Muscle layer of duodenum (tissue), 2 donors: Measurements from ENCODE around the gene ALDH3A2.
"Not testable (repeated sequence)": the region's sequence is repeated elsewhere in the genome, so short reads cannot be mapped to it uniquely, and the experiment has no call there.

Experiments used
- H3K27ac ChIP-seq: one replicate; pipeline ENCODE4 v1.7.0; 2013; ENCODE audit warnings: mild to moderate bottlenecking, low read length
- H3K27me3 ChIP-seq: one replicate; pipeline ENCODE4 v1.7.0; 2013; ENCODE audit warnings: low read depth, mild to moderate bottlenecking, control low read depth, low read length
- H3K36me3 ChIP-seq, 2 donors: one replicate each; pipeline ENCODE4 v1.7.0; 2013; ENCODE audit warnings: low read length in 2 of 2, control low read depth in 1 of 2, mild to moderate bottlenecking in 1 of 2; ENCODE audit not compliant: insufficient read depth in 2 of 2, control insufficient read depth in 1 of 2
- H3K4me1 ChIP-seq, 2 donors: one replicate each; pipeline ENCODE4 v1.7.0; 2013; ENCODE audit warnings: low read length in 2 of 2, mild to moderate bottlenecking in 2 of 2, control low read depth in 1 of 2, moderate library complexity in 1 of 2; ENCODE audit not compliant: insufficient read depth in 2 of 2, control insufficient read depth in 1 of 2
- H3K4me3 ChIP-seq, 2 donors: one replicate each; pipeline ENCODE4 v1.7.0; 2013; ENCODE audit warnings: low read length in 2 of 2, low read depth in 1 of 2, mild to moderate bottlenecking in 1 of 2
- H3K9me3 ChIP-seq, 2 donors: one replicate each; pipeline ENCODE4 v1.7.0; 2013; ENCODE audit warnings: low read length in 2 of 2, control low read depth in 1 of 2, mild to moderate bottlenecking in 1 of 2; ENCODE audit not compliant: control insufficient read depth in 1 of 2
- donor health status: healthy.

The ALDH3A2 gene

DNA sequence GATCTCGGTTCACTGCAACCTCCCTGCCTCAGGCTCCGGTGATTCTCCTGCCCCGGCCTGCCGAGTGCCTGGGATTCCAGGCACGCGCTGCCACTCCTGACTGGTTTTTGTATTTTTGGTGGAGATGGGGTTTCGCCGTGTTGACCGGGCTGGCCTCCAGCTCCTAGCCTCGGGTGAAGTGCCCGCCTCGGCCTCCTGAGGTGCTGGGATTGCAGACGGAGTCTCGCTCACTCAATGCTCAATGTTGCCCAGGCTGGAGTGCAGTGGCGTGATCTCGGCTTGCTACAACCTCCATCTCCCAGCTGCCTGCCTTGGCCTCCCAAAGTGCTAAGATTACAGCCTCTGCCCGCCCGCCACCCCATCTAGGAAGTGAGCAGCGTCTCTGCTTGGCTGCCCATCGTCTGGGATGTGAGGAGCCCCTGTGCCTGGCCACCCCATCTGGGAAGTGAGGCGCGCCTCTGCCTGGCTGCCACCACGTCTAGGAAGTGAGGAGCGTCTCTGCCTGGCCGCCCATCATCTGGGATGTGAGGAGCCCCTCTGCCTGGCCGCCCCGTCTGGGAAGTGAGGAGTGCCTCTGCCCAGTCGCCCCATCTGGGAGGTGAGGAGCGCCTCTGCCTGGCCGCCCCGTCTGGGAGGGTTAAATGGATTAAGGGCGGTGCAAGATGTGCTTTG is 36.5 kb downstream of the ALDH3A2 start:
- H3K9me3 ChIP-seq, H3K4me3 ChIP-seq, H3K36me3 ChIP-seq, H3K4me1 ChIP-seq, H3K27ac ChIP-seq, H3K27me3 ChIP-seq: not testable (repeated sequence)

- Histone ChIP-seq H3K36me3 (no peaks in the 10 kb centered on the region), H3K4me1 (no peaks in the 10 kb centered on the region), H3K27me3 (no peaks in the 10 kb centered on the region), H3K4me3 (no peak overlapping the region), H3K27ac (no peak overlapping the region), H3K9me3 (no peaks in the 10 kb centered on the region)
Observed at GRCh38 chr17:19686400-19687090, 38.0 kb downstream of the ALDH3A2 start.

DNA sequence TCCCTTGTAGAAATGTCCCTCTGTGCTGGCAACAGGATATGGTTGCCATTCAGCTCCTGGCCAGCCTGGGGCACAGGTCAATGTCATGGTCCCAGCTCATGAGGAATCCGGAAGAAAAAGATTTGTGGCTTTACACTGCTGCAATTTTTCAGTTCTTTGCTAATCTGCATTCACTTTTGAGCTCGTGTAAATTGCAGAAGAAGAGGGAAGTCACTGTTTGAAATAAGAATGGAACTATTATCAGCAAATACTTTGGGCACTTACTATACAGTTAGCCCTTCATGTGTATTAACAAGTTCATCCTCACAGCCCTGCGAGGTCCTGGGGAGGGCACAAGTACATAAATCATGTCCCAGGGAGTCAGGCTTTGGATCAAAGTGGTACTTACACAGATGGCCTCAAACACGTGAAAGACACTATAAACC is 53.7 kb downstream of the ALDH3A2 start:
- no peaks in the 10 kb centered on the region for H3K27me3 ChIP-seq

GRCh38 chr17:19703106-19703827 is 54.7 kb downstream of the ALDH3A2 start:
- H3K27ac ChIP-seq: no peak overlapping the region

More for the DNA sequence above, 53.7 kb downstream of the ALDH3A2 start:
- Histone ChIP-seq H3K27ac (no peak overlapping the region), H3K4me3 (no peak overlapping the region), H3K4me1 (peaks cover 0 to 6% of the 10 kb centered on the region in 2 donors), H3K36me3 (no peaks in the 10 kb centered on the region), H3K9me3 (no peaks in the 10 kb centered on the region)

GRCh38 chr17:19703828-19704613 is 55.5 kb downstream of the ALDH3A2 start:
- Histone ChIP-seq H3K36me3 (no peaks in the 10 kb centered on the region), H3K4me3 (no peak overlapping the region), H3K27me3 (no peaks in the 10 kb centered on the region), H3K4me1 (peaks cover 0 to 6% of the 10 kb centered on the region in 2 donors), H3K9me3 (no peaks in the 10 kb centered on the region), H3K27ac (no peak overlapping the region)

More at GRCh38 chr17:19703106-19703827, 54.7 kb downstream of the ALDH3A2 start:
- Histone ChIP-seq H3K4me1 (peaks cover 0 to 6% of the 10 kb centered on the region in 2 donors), H3K27me3 (no peaks in the 10 kb centered on the region), H3K36me3 (no peaks in the 10 kb centered on the region), H3K4me3 (no peak overlapping the region), H3K9me3 (no peaks in the 10 kb centered on the region)

DNA sequence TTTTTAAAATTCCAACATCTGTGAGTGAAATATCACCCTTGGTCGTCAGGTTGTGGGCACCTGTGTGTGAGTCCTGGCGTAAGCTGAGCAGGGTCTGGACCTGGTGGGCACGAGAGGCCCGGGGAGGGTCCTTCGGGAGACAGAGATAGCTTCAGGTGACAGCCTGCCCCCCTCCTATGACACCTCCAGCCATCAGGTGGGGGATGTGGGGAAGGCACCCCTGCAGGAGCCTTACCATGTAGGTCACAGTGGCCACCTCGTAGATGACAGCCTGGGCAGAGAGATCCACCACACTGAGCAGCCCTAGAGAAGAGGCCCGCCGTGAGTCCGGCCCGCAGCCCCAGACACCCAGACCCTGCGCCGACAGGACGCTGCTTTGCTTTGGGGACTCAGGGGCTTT is 56.6 kb downstream of the ALDH3A2 start:
- Histone ChIP-seq H3K9me3 (no peaks in the 10 kb centered on the region), H3K4me1 (peaks cover 0 to 6% of the 10 kb centered on the region in 2 donors), H3K36me3 (no peaks in the 10 kb centered on the region), H3K27me3 (no peaks in the 10 kb centered on the region), H3K4me3 (no peak overlapping the region), H3K27ac (no peak overlapping the region)

GRCh38 chr17:19705771-19706770 is 57.5 kb downstream of the ALDH3A2 start:
- H3K27ac ChIP-seq: no peak overlapping the region
- no peaks in the 10 kb centered on the region for H3K36me3 ChIP-seq
- H3K9me3 ChIP-seq: no peaks in the 10 kb centered on the region
- H3K4me3 ChIP-seq: no peak overlapping the region
- H3K4me1 ChIP-seq: peaks cover 0 to 6% of the 10 kb centered on the region in 2 donors
- no peaks in the 10 kb centered on the region for H3K27me3 ChIP-seq

DNA sequence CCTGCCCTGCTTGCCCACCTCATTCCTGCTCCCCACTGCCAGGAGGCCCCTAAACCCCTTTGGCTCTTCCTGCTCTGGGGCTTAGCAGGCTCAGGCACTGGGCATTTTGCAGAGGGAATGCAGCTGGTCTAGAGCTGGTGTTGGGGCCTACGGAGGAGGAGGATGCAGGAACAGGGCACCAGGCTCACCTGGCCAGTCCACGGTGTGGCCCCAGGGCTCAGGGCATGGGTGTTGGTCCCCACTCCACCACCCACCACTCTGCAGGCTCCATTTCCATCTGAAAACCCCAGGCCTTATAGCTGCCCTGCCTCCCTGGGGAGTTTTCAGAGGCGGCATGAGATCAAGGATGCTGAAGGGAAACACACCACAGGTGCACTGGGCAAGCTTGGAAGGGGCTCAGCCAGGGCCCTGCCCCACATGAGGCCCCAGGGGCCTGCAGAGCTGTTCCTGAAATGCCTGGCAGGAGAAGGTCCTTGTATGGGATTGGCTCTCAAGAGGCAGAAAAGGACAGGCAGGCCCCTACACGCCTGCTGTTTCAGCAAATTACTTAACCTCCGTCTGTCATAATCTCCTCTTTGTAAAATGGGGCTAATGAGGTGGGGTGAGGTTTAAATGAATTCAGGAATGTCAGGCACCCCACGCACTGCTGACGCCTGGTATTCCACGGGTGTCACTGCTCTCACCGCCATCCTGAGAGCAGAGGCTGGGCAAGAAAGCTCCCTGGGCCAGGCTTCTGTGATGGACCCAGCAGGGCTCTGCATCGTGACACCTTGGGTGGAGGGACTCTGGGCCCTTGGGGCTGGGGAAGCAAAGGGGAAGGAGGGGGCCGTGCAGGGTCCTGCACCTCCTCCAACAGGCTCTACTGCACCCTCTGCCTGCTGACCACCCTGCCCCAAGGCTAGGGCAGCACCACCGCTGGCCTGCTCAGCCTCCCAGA is 58.5 kb downstream of the ALDH3A2 start:
- Histone ChIP-seq H3K36me3 (no peaks in the 10 kb centered on the region), H3K9me3 (no peaks in the 10 kb centered on the region), H3K4me3 (no peak overlapping the region), H3K27ac (no peak overlapping the region), H3K4me1 (peaks cover 0 to 6% of the 10 kb centered on the region in 2 donors), H3K27me3 (no peaks in the 10 kb centered on the region)

GRCh38 chr17:19707728-19708221 is 59.2 kb downstream of the ALDH3A2 start:
- no peaks in the 10 kb centered on the region for H3K36me3 ChIP-seq
- H3K27ac ChIP-seq: no peak overlapping the region
- H3K4me3 ChIP-seq: no peak overlapping the region
- no peaks in the 10 kb centered on the region for H3K27me3 ChIP-seq
- no peaks in the 10 kb centered on the region for H3K9me3 ChIP-seq
- H3K4me1 ChIP-seq: peaks cover 0 to 6% of the 10 kb centered on the region in 2 donors
